Stimulated activated CD4-positive, alpha-beta T cell treated with anti-CD3 and anti-CD28 coated beads, Interleukin-15, amount 100 ng/mL, for 1 hour (primary cell): ENCODE results near the gene RAMP2.
"Not testable (repeated sequence)": the region's sequence is repeated elsewhere in the genome, so short reads cannot be mapped to it uniquely, and the experiment has no call there.

ENCODE experiments used
- DNase-seq, 2 donors: peaks; one replicate each; pipeline ENCODE4 v3.0.0-alpha.2; 2020; ENCODE audit warnings: low read depth in 1 of 2, low spot score in 1 of 2

The RAMP2 gene

DNA sequence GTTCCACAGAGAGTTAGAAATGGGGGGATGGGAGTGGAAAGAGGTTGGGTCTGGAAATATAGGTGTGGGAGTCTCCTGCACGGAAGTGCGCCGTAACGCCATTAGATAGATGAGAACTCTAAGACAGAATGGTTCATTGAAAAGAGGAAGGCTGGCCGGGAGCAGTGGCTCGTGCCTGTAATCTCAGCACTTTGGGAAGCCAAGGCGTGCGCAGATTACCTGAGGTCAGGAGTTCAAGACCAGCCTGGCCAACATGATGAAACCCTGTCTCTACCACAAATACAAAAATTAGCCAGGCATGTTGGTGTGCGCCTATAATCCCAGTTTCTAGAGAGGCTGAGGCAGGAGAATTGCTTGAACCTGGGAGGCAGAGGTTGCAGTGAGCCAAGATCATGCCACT, 7.0 kb downstream of the RAMP2 start:
- DNase-seq = not testable (repeated sequence)

DNA sequence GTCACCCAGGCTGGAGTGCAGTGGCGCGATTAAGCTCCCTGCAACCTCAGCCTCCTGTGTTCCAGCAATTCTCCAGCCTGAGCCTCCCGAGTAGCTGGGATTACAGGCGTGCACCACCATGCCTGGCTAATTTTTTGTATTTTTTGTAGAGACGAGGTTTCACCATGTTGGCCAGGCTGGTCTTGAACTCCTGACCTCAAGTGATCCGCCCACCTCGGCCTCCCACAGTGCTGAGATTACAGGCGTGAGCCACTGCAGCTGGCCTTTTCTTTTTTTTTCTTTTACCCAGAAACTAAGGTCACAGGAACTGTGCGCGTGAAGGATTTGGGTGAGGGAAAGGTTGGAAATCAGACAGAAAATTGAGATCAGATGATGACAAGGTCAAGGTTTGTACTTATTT, 8.9 kb downstream of the RAMP2 start:
- not testable (repeated sequence) for DNase-seq

DNA sequence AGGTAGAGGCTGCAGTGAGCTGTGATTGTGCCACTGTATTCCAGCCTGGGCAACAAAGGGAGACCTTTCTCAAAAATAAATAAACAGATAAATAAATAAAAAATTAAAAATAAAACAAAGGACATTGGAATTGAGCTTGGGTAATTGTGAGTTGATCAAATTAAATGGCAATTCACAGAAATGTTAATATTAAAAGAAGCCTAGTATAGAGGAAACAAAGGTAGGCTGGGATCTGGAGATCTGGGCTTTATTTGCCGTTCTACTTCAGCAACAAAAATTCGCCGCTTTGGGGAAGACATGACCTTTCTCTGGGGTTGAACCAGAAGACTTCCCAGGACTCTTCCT, 11.9 kb downstream of the RAMP2 start:
- no peak for DNase-seq

GRCh38 chr17:42773290-42774035, 12.4 kb downstream of the RAMP2 start, which contains the start of gene VPS25:
Gene VPS25 (plus strand): TSS chr17:42773449. CDS start chr17:42773476, 27 bp downstream.
- peak; percentile 50 for DNase-seq

DNA sequence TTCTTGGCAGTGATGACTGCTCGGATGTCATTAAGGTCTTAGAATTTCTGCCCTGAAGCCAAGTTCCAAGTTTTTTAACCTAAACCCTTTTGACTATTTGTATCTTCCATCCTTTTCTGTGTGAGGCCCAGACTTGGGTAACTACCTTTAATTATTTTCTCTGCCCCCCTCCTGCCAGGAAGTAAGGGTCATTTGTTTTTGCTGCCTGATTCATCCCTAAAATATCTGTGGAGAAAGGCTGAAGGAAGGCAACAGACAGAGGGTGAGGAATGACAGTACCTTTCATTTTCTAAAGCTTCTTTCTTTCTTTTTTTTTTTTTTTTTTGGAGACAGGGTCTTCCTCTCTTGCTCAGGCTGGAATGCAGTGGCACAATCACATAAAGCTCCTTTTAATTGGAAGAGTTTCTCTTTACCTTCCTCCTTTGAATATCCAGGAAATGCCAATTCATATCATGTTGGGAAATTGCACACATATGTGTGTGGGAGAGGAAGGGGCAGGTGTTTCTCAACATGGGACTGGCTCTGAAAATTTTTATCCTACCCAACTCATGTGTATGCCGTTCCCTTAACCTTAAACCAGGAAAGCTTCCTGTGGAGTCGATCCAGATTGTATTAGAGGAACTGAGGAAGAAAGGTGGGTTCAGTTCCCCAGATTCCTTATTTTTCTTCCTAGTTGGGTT, 13.2 kb downstream of the RAMP2 start:
- no peak for DNase-seq

GRCh38 chr17:42775534-42776098, 14.6 kb downstream of the RAMP2 start:
- DNase-seq = no peak

GRCh38 chr17:42778570-42778969, 17.5 kb downstream of the RAMP2 start:
- no peak for DNase-seq

GRCh38 chr17:42779304-42779935, 18.4 kb downstream of the RAMP2 start:
- no peak for DNase-seq

- DNase-seq = no peak
Measured at GRCh38 chr17:42779936-42780850, 19.2 kb downstream of the RAMP2 start, which contains the start of gene WNK4. Gene WNK4 (plus strand): TSS chr17:42780610. CDS start chr17:42780699, 89 bp downstream.

DNA sequence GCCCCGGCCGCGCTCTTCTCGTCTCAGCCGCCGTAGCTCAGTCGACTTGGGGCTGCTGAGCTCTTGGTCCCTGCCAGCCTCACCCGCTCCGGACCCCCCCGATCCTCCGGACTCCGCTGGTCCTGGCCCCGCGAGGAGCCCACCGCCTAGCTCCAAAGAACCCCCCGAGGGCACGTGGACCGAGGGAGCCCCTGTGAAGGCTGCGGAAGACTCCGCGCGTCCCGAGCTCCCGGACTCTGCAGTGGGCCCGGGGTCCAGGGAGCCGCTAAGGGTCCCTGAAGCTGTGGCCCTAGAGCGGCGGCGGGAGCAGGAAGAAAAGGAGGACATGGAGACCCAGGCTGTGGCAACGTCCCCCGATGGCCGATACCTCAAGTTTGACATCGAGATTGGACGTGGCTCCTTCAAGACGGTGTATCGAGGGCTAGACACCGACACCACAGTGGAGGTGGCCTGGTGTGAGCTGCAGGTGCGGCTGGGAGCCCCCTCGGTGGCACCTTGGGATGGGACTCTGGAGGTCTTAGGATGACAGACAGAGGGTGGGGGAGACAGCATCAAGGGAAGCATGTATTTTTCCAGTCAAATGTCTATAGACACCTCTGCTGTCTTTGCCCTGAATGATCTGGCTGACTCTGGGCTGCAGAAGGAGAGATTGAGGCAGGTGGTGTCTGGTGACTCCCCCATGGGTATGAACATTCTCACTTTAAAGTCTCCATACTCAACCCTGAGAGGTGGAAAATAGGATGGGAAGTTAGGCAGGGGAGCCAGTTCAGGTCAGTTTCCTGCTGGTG, 20.0 kb downstream of the RAMP2 start:
- DNase-seq = no peak

GRCh38 chr17:42781639-42782165, 20.7 kb downstream of the RAMP2 start:
- no peak for DNase-seq

DNA sequence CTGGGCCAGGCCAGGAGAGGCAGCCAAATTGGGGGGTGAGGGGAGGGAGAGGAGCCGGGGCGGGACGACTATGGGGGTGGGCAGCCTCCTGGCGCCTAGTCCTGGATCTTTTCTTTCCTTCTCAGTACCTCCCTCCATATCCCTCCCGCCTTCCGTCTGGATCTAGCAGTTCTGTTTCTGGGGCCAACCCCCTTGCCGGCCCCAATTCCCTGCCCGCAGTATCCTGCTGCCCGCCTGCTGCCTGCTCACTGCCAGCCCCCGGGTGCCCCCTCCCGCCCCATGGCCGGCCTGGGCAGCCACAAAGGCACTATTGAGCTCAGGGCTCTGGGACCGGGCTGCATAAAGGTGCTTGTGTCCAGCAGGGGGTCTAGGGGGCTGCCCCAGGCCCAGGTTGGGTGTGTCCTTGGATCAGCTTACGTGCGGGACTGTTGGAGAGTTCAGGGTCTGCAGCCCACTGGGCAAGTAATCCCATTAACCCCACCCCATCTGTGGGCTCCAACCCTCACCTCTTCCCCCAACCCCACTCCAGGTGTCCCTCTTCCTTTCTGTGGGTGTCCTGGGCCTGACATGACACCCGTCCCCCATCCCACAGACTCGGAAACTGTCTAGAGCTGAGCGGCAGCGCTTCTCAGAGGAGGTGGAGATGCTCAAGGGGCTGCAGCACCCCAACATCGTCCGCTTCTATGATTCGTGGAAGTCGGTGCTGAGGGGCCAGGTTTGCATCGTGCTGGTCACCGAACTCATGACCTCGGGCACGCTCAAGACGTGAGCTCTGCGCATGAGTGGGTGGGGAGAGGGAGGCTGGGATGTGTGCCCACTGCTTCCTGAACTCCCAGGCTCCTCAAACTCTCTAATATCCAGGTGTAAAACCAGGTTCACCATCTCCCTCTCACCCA, 21.4 kb downstream of the RAMP2 start:
- DNase-seq = no peak

GRCh38 chr17:42783062-42783790, 22.2 kb downstream of the RAMP2 start:
- no peak for DNase-seq

DNA sequence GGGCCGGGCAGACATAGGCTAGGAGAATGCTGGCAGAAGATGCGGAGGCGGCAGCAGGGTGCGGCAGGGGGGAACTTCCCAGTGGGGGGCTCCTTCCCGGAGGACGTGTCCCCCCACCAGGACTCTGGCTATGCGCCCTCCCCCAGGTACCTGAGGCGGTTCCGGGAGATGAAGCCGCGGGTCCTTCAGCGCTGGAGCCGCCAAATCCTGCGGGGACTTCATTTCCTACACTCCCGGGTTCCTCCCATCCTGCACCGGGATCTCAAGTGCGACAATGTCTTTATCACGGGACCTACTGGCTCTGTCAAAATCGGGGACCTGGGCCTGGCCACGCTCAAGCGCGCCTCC, 22.7 kb downstream of the RAMP2 start:
- no peak for DNase-seq

DNA sequence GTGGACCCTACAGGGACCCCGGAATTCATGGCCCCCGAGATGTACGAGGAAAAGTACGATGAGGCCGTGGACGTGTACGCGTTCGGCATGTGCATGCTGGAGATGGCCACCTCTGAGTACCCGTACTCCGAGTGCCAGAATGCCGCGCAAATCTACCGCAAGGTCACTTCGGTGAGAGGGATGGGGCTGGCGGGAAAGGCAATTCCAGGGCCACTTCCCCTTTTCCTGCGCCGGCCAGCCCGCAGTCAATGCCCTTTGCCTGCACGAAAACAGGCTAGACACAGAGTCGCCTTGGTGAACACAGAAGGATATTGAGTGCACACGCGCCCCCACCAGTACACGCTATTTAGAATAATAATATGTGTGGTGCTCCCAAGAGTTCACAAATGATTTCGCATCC, 23.4 kb downstream of the RAMP2 start:
- no peak for DNase-seq

DNA sequence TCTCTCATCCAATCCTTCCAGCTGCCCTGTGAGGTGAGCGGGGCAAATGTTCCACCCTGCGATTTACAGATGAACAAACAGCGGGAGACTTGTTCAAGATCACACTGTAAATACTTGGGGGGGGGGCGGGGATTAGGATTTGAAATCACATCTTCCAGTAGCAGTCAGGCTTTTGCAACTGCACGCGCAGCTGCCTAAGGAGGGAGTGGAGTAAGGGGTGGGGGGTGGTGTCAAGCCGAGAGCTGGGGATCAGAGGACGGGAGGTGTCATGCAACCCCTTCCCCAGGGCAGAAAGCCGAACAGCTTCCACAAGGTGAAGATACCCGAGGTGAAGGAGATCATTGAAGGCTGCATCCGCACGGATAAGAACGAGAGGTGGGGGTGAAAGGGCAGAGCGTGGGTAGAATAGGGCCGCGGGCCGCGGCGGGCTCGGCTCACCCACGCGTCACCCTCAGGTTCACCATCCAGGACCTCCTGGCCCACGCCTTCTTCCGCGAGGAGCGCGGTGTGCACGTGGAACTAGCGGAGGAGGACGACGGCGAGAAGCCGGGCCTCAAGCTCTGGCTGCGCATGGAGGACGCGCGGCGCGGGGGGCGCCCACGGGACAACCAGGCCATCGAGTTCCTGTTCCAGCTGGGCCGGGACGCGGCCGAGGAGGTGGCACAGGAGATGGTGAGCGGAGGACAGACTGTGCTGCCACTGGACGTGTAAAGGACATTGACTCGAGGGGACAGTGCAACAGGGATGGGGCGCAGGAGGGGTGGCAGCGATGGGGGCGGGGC, 24.0 kb downstream of the RAMP2 start:
- no peak for DNase-seq

- no peak for DNase-seq
Measured at GRCh38 chr17:42787266-42787665, 26.2 kb downstream of the RAMP2 start.
